NCI-H82 treated with DMSO at 0.1 percent for 48 hours (cell line): ENCODE results near the gene CLRN1.

ENCODE experiments used
- DNase-seq: peaks from one replicate; lab custom pipeline; 2025; ENCODE audit not compliant: unreplicated experiment; lab: John Stamatoyannopoulos, UW

CLRN1 gene

DNA sequence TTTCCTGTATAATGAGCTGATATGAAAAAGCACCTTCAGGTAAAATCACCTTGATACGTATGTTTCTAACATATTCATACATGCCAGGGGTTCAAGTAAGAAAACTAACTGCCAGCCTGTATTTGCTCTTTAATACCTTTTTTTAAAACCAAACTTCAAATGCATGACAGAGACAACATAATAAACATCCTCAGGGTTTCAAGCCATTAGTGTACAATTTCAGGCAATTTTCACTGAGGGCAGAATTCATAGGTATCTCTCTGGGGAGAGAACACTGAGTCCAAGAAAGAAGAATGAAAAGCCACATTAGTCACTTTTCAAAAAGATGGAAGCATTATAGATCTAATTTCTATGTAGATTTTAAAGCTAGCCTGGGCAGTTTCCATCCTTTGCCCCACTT lies 94.2 kb downstream of the CLRN1 start:
- no peak for DNase-seq

- DNase-seq, result no peak
These were observed 95.2 kb downstream of the CLRN1 start for GRCh38 chr3:150877303-150877702.

DNA sequence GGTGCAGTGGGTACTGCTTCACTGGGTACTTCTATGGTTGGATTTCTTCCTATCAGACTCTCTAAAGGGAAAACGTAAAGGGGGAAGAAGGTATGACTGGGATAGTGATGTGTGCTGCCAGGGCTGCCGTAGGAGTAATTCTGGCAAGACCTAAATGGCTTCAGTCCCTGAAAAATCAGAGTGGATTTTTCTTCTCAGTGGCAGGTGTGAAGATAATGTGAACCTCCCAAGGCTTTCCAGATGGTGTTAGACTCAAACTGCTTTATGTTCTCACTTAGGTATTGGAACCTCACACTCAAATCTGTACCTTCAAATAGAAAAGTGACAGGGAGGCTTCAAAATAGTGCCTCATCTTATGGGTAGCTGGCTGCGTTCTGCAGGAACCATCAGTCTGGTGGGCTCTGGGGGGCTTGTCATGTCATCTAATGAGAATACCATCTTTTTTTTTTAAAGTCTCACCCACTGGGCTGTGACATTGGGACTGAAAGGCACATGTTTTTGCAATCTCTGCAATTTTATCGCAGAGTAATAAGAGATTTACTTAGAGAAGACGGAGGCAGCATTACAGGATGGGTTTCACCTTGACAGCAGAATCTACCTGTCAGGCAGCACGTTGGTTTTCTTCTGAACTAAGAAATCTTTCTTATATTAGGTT lies 95.8 kb downstream of the CLRN1 start:
- no peak for DNase-seq
